Endothelial cell of hepatic sinusoid (primary cell): ENCODE data around the gene PATE4.

ENCODE experiments used
- in situ Hi-C: cut with HindIII; loops from 2 replicates; pipeline ENCODE4 v1.10.0; 2017; ENCODE audit warnings: low sequenced_read_pairs

PATE4 gene

GRCh38 chr11:125886997-125887372 is 53.9 kb downstream of the PATE4 start:
- in situ Hi-C loops, result no loop called here

- in situ Hi-C loops, result no loop called here
Observed at GRCh38 chr11:125887373-125888324, 54.5 kb downstream of the PATE4 start, which contains the start of gene HYLS1. Gene HYLS1 (plus strand): TSS chr11:125887668. CDS start chr11:125899369, 11,701 bp downstream.
